Stimulated activated CD4-positive, alpha-beta T cell treated with anti-CD3 and anti-CD28 coated beads, TNF-alpha, amount 100 ng/mL, for 1 hour (primary cell): Measurements from ENCODE around the gene PPT1.

ENCODE experiments used
- DNase-seq, 3 donors: peaks; one replicate each; pipeline ENCODE4 v3.0.0-alpha.2; 2020; ENCODE audit warnings: low read depth in 3 of 3, low spot score in 1 of 3

Gene PPT1

DNA sequence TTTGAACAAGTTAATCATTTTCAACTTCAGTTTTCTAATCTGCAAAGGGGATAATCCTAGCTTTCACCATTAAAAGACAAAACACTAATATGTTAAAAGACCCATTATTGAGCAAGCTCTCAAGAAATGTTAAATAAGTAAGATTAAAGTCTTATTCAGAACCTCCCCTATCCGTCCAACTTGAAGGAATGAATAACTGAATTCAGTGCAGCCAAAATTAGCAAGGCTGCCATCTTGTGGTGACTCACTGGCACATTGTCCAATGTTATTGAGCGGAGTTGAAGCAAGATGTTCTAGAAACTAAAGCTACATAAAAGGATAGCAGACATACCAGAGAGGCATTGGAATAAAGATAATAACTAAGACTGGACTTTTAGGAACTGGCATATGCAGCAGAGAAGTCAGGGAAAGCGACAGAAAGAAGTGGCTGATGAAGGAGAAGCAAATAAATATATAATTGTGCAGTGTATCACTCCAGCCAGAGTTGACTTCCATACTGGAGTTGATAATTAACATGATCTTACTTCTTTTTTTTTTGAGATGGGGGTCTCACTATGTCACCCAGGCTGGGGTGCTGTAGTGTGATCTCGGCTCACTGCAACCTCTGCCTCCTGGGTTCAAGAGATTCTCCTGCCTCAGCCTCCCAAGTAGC, 64.7 kb downstream of the PPT1 start:
- DNase-seq = no peak

GRCh38 chr1:40030528-40031135, 66.4 kb downstream of the PPT1 start:
- no peak for DNase-seq

GRCh38 chr1:40029608-40030007, 67.4 kb downstream of the PPT1 start:
- no peak for DNase-seq

DNA sequence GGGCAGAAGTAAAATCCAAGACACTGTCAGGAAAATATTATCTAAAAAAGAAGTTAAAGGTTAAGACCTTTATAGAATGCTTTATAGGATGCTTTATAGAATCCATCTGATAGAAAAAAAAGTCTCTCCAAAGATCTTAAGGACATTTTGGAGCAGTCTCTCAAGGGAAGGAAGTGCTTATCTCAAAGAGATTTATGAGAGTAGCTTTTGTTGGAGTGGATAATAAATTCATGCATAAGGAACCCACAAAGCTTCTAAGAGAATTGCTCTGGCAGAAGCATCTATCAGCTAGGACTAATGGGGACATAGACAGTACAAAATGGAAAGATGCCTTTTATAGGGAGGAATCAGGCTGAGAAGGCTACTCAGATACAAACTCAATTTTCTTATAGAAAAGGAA, 69.4 kb downstream of the PPT1 start:
- no peak for DNase-seq

DNA sequence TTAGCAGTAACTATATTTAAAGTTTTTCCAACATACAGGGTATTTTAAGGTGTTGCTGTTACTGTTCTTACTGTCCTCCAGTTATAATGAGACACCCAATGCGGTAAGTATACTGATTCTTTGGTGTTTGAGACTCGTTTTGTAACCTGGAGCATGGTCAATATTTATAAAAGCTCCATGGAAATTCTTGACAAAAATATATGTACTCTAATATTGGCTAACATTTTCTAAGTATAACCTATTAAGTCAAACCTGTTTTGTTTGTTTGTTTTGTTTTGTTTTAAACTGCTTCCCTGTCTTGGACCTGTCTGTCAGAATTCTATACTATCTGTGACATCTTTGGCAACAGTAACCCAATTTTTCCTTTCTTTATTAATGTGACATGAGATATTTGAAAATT, 72.4 kb downstream of the PPT1 start:
- no peak for DNase-seq

DNA sequence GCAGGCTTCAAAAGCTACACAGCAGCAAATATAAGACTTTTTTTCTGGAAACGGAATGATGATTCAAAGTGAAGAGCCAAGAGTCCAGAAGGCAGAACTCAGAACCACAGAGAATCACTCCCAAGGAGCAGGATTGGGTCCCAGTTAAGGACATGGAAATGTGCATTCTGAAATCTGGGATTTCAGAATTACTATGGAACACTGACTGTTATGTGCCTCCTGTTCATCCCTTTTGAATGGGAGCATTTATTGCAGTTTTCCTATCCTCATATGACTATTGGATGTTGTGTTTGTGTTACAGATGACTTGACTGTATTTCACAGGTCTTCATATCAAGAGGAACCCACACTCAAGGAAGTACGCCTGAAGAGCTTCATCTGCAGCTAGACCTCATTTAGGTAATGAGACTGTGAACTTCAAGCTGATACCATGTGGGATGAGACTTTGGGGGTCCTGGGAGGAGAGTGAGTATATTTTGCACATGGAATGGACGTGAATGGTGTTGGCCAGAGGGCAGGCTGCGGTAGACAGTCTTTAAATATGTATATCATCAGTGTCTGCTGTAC, 73.6 kb downstream of the PPT1 start:
- no peak for DNase-seq
